ENCODE data around the gene RGP1. TPM values are rescaled to one million over a fixed set of nuclear protein-coding genes. Genes with fewer than 3 reads are reported as not detected.

RGP1 gene
- total and polyA plus RNA-seq, 9 of the 15 experiments (the other 6 are each of a cell fraction or from before 2014, with no cell fraction given) = 0.42 to 13.8 (median 6.7) TPM

- TF ChIP-seq SUPT5H (IDR thresholded peaks at IDR 0.05) = no peak
- no peak for TF ChIP-seq SMARCA4 (IDR thresholded peaks at IDR 0.05)
- peak; percentile 10; the same call in 1 of the 2 replicates for TF ChIP-seq NFE2 (IDR thresholded peaks at IDR 0.05; ENCODE audit: low read depth)
- peak; percentile 30; the same call in 1 of the 2 replicates for TF ChIP-seq C11orf30 (IDR thresholded peaks at IDR 0.05; ENCODE audit: low read depth)
- peak; percentile 57; the same call in 1 of the 2 replicates for TF ChIP-seq ZNF316 (IDR thresholded peaks at IDR 0.05)
- no peak for TF ChIP-seq MLLT1 (IDR thresholded peaks at IDR 0.05)
- TF ChIP-seq REST (IDR thresholded peaks at IDR 0.05; ENCODE audit: borderline replicate concordance) = no peak
- no peak for TF ChIP-seq REST (CRISPR knock-in tag; IDR thresholded peaks at IDR 0.05; ENCODE audit: low read depth)
These were observed 15.0 kb upstream of the RGP1 start (continued) for GRCh38 chr9:35734096-35734495.
